GM12878 (cell line): Measurements from ENCODE around the gene KCNJ10.

Source experiments
- CTCF ChIP-seq, 3 experiments: IDR thresholded peaks in 2 of 3; conservative IDR thresholded peaks in 1 of 3; 2 replicates each; pipeline ENCODE4 v1.5.1; 2011; ENCODE audit warnings: low read depth in 3 of 3, low read length in 3 of 3, mild to moderate bottlenecking in 3 of 3, control low read depth in 2 of 3, moderate library complexity in 2 of 3, inconsistent platforms in 1 of 3, mixed read lengths in 1 of 3; ENCODE audit not compliant: control insufficient read depth in 2 of 3, insufficient read depth in 1 of 3; ENCODE audit errors: extremely low read depth in 1 of 3
- EZH2 ChIP-seq: IDR thresholded peaks from 2 replicates; pipeline ENCODE4 v1.6.1; 2012; ENCODE audit warnings: low read depth, mild to moderate bottlenecking, control low read depth, inconsistent platforms, low read length, borderline replicate concordance; ENCODE audit not compliant: control insufficient read depth
- HCFC1 ChIP-seq: fragments of 150-350 bp; IDR thresholded peaks from 2 replicates; pipeline ENCODE4 v1.6.1; 2014; ENCODE audit warnings: low read length
- JUND ChIP-seq: IDR thresholded peaks from 2 replicates; pipeline ENCODE4 v1.6.1; 2012; ENCODE audit warnings: low read depth, mild to moderate bottlenecking, low read length, improper control_type of control experiment, moderate library complexity
- MAX ChIP-seq: IDR thresholded peaks from 2 replicates; pipeline ENCODE4 v1.6.1; 2012; ENCODE audit warnings: low read depth, low read length, improper control_type of control experiment
- NR2C2 ChIP-seq: IDR thresholded peaks from 2 replicates; pipeline ENCODE4 v1.6.1; 2011; ENCODE audit warnings: borderline replicate concordance, low read depth; ENCODE audit not compliant: control insufficient read depth, insufficient read length
- RFX5 ChIP-seq: IDR thresholded peaks from 2 replicates; pipeline ENCODE4 v1.6.1; 2011; ENCODE audit warnings: low read depth, low read length, improper control_type of control experiment
- SMARCA5 ChIP-seq: fragments of 450-650 bp; IDR thresholded peaks from 2 replicates; pipeline ENCODE4 v1.6.1; 2017; ENCODE audit warnings: mild to moderate bottlenecking
- ZNF24 ChIP-seq: fragments of 450-650 bp; IDR thresholded peaks from 2 replicates; pipeline ENCODE4 v1.6.1; 2017; ENCODE audit warnings: antibody characterized with exemption, mild to moderate bottlenecking

- no peak for TF ChIP-seq EZH2
- no peak for TF ChIP-seq SMARCA5
- no peak for TF ChIP-seq HCFC1
- TF ChIP-seq ZNF24: no peak
- TF ChIP-seq MAX: no peak
- TF ChIP-seq RFX5: no peak
- TF ChIP-seq CTCF (IDR thresholded peaks at IDR 0.05 in 2 of 3, conservative IDR thresholded peaks at IDR 0.05 in 1 of 3; ENCODE audit: control insufficient read depth in 2 of 3, extremely low read depth in 1 of 3, insufficient read depth in 1 of 3, low read depth in 3 of 3, low read length in 3 of 3): no peak
- no peak for TF ChIP-seq NR2C2
- TF ChIP-seq JUND: no peak
Observed at GRCh38 chr1:159951551-159951950, 118.4 kb downstream of the KCNJ10 start.
